IPS DF 6.9 (cell line): ENCODE data around the gene FSTL1.
A peak's percentile ranks its signal among the peaks of the same experiment; 100 is the strongest.

Source experiments
- DNase-seq: peaks from one replicate; pipeline ENCODE4 v3.0.0-alpha.2; 2013; ENCODE audit warnings: low read depth, low spot score
- H3K27ac ChIP-seq: one replicate; pipeline ENCODE4 v1.5.1; 2013; ENCODE audit warnings: low read length, control low read depth
- H3K27me3 ChIP-seq: 2 replicates; pipeline ENCODE4 v1.6.1; 2013; ENCODE audit warnings: mild to moderate bottlenecking, low read length; ENCODE audit not compliant: control insufficient read depth, insufficient read depth
- H3K36me3 ChIP-seq: 2 replicates; pipeline ENCODE4 v1.6.1; 2013; ENCODE audit warnings: low read length; ENCODE audit not compliant: control insufficient read depth, insufficient read depth
- H3K4me1 ChIP-seq: 2 replicates; pipeline ENCODE4 v1.6.1; 2013; ENCODE audit warnings: low read length; ENCODE audit not compliant: control insufficient read depth, insufficient read depth
- H3K4me3 ChIP-seq: 2 replicates; pipeline ENCODE4 v1.5.1; 2013; ENCODE audit warnings: mild to moderate bottlenecking, low read length
- H3K9me3 ChIP-seq: 2 replicates; pipeline ENCODE4 v1.6.1; 2013; ENCODE audit warnings: low read length, inconsistent platforms; ENCODE audit not compliant: control insufficient read depth, insufficient read depth
- WGBS: extraction: QIAGEN DNeasy Blood & Tissue Kit; methylation state at CpG from one replicate; pipeline ENCODE4 v1.1.7; 2013; ENCODE audit warnings: mixed read lengths, missing lambda C conversion rate; ENCODE audit not compliant: insufficient read length, insufficient coverage; 5-methylcytosine and 5-hydroxymethylcytosine counted together

The FSTL1 gene

DNA sequence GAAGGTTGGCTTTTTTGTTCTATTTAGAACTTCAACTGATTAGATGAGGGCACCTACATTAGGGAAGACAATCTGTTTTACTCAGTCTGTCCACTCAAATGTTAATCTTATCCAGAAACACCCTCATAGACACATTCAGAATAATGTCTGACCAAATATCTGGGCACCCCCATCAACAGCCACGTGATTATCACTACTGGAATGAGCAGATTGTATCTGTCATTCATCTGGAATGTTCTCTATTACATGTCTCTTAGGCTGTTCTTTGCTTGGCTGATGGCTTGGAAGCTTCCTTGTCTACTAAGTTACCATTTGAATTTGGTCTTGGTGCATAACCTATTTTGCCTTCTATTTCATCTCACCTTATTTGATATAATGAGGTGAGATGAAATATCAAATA is 86.0 kb downstream of the FSTL1 start:
- Histone ChIP-seq H3K36me3 (no peaks in the 10 kb centered on the region), H3K27ac (no peak overlapping the region), H3K9me3 (no peaks in the 10 kb centered on the region), H3K4me1 (no peaks in the 10 kb centered on the region), H3K4me3 (no peak overlapping the region), H3K27me3 (no peaks in the 10 kb centered on the region)
- no CpG with 5 or more reads among the region's 1 CpG for WGBS
- DNase-seq = no peak

DNA sequence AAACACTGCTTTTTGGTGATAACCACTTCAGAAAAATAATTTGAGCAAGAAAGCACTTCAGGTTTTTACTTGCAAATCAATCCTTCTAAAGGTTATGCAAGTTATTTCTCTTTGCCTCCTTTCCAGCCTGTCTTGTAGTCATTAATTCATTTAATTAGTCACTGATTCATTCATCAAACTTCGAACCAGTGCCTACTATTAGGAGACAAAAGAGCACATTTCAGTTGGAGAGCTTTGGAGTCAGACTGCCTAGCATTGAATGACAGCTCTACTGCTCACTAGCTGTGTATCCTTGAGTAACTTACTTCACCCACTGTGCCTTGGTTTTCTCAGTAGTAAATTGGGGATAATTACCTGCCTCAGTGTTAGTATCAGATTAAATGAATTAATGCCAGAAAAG is 86.7 kb downstream of the FSTL1 start:
- Histone ChIP-seq H3K36me3 (no peaks in the 10 kb centered on the region), H3K27ac (no peak overlapping the region), H3K4me3 (no peak overlapping the region), H3K4me1 (no peaks in the 10 kb centered on the region), H3K27me3 (no peaks in the 10 kb centered on the region), H3K9me3 (no peaks in the 10 kb centered on the region)
- no CpG with 5 or more reads among the region's 1 CpG for WGBS
- no peak for DNase-seq

DNA sequence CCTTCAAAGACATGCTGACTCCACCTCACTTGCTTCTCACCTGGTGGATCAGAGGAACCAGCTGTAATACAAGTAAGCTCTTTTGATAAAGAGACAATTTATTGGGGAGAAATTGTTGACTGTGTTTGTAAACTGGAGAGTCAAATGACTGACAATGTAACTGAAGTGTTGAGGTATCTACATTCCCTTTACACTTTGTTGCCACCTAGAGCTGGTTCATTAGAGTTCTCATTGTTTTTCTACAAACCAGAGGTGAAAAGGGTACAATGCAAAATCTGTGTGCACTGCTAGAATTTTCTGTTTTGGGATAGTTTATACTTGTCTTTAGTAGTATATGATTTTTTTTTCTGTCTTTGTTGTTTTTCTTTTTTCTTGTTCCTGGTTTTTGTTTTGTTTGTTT is 93.0 kb downstream of the FSTL1 start:
- H3K27ac ChIP-seq = no peak overlapping the region
- no peaks in the 10 kb centered on the region for H3K36me3 ChIP-seq

DNA sequence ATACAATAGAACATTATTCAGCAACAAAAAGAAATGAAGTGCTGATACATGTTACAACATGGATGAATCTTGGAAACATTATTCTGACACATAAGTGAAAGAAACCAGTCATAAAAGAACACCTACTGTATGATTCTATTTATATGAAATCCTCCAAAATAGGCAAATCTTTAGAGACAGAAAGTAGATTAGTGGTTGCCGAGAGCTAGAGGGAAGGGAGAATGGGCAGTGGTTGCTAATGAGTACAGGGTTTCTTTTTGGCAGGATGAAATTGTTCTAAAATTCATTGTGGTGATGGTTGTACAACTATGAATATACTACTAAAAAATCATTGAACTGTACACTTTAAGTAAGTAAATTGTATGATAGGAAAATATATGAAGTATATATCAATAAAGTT is 95.3 kb downstream of the FSTL1 start:
- DNase-seq = no peak
- no peaks in the 10 kb centered on the region for H3K4me1 ChIP-seq
- H3K36me3 ChIP-seq = no peaks in the 10 kb centered on the region
- WGBS = no CpG with 5 or more reads among the region's 1 CpG
- no peaks in the 10 kb centered on the region for H3K27me3 ChIP-seq
- H3K4me3 ChIP-seq = no peak overlapping the region
- no peaks in the 10 kb centered on the region for H3K9me3 ChIP-seq
- H3K27ac ChIP-seq = no peak overlapping the region

More for the DNA sequence above, 93.0 kb downstream of the FSTL1 start:
- no peaks in the 10 kb centered on the region for H3K9me3 ChIP-seq
- H3K27me3 ChIP-seq = no peaks in the 10 kb centered on the region
- DNase-seq = no peak
- no peaks in the 10 kb centered on the region for H3K4me1 ChIP-seq
- no peak overlapping the region for H3K4me3 ChIP-seq

DNA sequence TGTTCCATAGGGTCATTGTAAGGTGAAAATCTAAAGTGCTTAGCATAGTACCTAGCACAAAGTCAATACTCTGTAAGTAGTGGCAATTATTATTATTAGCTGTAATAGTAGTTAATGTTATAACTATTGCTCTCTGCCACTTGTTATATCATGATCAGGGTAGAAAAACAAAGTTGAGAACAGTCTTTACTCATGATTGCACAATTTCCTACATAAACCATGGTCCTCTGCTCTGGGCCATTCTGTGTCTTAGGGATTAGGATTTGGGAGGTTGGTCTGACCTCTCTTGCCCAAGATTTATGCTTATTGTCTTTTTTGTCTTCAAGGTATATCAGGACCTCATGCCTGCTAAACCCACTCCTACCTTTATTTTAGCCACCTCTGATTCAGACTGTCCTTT is 97.3 kb downstream of the FSTL1 start:
- H3K4me3 ChIP-seq = no peak overlapping the region
- H3K27ac ChIP-seq = no peak overlapping the region
- H3K9me3 ChIP-seq = no peaks in the 10 kb centered on the region
- H3K36me3 ChIP-seq = no peaks in the 10 kb centered on the region; the same call in 1 of the 2 replicates
- no peaks in the 10 kb centered on the region for H3K4me1 ChIP-seq
- no peaks in the 10 kb centered on the region for H3K27me3 ChIP-seq
- no peak for DNase-seq

DNA sequence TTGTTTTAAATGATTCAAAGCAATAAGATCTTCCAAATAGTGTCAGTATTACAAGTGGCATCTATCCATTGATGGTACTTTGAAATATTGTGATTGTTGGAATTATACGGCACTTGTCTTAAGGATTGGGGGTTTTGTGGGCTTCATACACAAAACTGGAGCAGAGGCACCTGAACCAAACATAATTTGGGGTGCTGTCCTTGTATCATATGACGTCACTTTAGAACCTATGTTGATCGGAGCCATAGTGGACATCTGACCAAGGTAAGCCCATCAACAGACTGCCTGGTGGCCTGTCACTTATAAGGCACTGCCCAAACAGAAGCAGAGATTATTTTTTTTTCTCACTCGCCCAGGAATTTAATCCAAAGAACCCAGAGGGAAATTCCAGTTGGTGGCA is 98.8 kb downstream of the FSTL1 start:
- Histone ChIP-seq H3K4me1 (no peaks in the 10 kb centered on the region), H3K36me3 (no peaks in the 10 kb centered on the region; the same call in 1 of the 2 replicates), H3K9me3 (no peaks in the 10 kb centered on the region), H3K4me3 (no peak overlapping the region), H3K27me3 (no peaks in the 10 kb centered on the region), H3K27ac (no peak overlapping the region)
- WGBS = no CpG with 5 or more reads among the region's 4 CpGs
- DNase-seq = no peak

DNA sequence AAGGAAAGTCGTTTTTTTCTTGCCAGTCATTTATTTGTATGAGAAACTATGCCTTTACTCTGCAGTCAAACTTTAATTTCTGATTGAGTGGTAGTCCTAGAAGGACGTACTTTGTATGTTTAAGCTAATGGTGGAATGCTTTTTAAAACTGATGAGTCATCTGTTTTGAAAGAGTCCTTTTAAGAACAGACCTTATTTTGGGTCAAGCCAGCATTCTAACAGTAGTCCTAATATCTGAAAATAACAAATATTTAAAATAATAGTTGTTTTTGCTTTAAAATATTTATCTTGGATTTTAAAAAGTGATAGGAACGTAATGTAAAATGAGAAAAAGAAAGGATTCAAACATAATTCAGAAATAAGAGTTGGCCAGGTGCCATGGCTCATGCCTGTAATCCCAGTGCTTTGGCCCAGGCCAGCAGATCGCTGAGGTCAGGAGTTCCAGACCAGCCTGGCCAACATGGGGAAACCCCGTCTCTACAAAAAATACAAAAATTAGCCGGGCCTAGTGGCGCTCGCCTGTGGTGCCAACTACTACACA is 100.3 kb downstream of the FSTL1 start:
- H3K27me3 ChIP-seq = no peaks in the 10 kb centered on the region
- 100% methylated on average over 1 of the region's 8 CpGs for WGBS
- DNase-seq = no peak
- no peaks in the 10 kb centered on the region for H3K9me3 ChIP-seq
- no peaks in the 10 kb centered on the region for H3K4me1 ChIP-seq
- no peak overlapping the region for H3K4me3 ChIP-seq
- H3K36me3 ChIP-seq = no peaks in the 10 kb centered on the region; the same call in 1 of the 2 replicates
- no peak overlapping the region for H3K27ac ChIP-seq

DNA sequence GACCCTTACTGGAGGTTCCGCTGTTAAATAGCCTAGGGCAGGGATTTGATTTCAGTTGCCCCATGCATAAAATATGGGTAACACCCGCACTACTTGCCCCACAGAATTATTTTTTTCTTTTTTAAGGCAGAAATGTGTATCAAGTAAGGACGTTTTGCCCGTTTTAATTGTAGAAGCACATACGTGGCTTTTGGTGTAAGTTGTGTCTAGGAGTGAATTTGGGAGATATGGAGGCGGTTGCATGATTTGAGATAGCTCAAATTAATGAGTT is 101.0 kb downstream of the FSTL1 start:
- no peaks in the 10 kb centered on the region; the same call in 1 of the 2 replicates for H3K36me3 ChIP-seq
- H3K4me3 ChIP-seq = peak overlapping the region; percentile 82; the same call in 1 of the 2 replicates
- no CpG with 5 or more reads among the region's 6 CpGs for WGBS
- no peak overlapping the region for H3K27ac ChIP-seq
- H3K4me1 ChIP-seq = no peaks in the 10 kb centered on the region
- DNase-seq = no peak
- H3K27me3 ChIP-seq = no peaks in the 10 kb centered on the region
- H3K9me3 ChIP-seq = no peaks in the 10 kb centered on the region

DNA sequence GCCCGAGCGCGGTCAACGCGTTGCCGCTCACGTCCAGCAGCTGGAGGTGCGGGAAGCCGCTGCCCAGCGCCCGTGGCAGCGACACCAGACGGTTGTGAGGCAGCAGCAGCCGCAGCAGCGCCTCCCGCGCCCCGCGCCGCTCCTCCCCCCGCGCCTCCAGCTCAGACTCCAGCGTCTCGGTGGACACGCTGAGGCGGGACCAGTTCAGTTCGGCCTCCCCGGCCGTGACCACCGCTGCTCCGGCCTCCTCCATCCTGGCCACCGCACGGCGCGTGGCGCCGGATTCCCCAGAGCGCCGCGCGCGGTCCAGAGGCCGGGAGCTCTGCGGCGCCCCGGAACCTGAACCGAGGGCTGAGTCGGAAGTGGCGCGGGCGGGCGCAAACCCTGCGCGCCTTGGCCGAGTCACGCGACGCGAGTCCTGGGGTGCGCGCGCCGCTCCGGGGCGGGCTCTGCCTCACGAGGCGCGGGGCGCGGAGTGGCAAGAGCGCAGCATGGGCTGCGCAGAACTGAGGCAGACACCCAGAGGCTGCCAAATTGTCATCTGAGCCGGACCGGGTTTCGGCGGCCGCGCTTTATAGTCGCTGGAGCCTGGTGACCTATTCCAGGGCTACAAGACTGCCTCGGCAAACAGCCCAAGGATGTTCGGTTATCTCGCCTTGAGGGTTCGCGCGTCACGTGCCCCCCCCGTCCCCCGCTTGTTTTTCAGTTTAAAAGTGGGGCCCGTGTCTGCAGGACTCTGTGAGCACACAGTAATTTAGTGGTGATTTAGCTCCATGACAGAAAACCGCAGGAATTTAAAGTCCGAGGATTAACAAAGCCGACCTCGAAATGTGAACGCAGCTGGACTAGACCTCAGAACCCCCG is 101.6 kb downstream of the FSTL1 start, which contains the start of gene LRRC58:
TSS of gene LRRC58 (minus strand) at position 364 of the 864 bp plus-strand sequence. CDS start at position 253, 111 bp downstream.
- Histone ChIP-seq H3K9me3 (no peaks in the 10 kb centered on the region), H3K36me3 (no peaks in the 10 kb centered on the region; the same call in 1 of the 2 replicates), H3K27ac (no peak within 1 kb of the TSS), H3K4me1 (no peaks in the 10 kb centered on the region), H3K27me3 (no peaks in the 10 kb centered on the region), H3K4me3 (peak within 1 kb of the TSS; percentile 82)
- DNase-seq = peak; percentile 54
- WGBS = no CpG with 5 or more reads among the region's 95 CpGs

DNA sequence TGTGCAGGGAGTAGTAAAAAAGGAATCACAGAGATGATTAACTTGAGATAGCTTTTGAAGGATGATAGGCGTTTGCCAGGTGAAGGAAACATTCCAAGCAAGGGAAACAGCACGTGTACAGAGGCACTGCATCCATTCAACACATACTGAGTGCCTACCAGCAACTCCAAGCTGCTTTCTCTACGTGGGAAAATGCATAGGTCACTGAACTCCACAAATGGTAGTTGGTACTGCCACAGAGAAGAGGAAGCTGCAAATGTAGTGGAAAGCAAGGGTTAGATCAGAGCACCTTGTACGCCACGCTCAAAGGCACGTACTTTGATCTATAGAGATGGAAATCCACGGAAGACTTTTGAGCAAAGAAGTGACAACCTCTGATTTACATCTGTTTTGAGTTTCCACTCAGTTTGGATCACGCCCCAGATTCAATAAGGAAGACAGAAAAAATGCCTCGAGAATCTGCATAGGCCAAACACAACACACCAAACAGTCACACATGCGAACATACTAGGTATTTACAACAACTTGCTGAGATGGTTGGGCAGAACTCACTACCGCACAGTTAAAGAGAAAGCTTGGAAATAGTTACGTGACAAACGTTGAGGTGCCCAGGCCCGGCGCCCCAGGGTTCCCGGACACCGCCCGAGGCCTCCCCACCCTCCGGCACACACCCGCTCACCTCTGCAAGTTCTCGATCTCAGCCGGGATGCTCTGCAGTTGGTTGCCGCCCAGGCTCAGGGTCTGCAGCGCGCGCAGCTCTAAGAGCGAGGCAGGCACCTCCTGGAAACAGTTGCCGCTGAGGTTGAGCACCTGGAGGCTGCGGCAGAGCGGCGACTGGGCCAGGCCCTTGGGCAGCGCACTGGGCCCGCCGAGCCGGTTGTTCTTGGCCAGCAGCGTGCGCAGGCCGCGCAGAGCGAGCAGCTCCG is 102.5 kb downstream of the FSTL1 start:
- Histone ChIP-seq H3K4me1 (no peaks in the 10 kb centered on the region), H3K4me3 (peak overlapping the region; percentile 82), H3K27ac (no peak overlapping the region), H3K36me3 (no peaks in the 10 kb centered on the region; the same call in 1 of the 2 replicates), H3K27me3 (no peaks in the 10 kb centered on the region), H3K9me3 (no peaks in the 10 kb centered on the region)
- no CpG with 5 or more reads among the region's 41 CpGs for WGBS
- DNase-seq = no peak
